HuH-7.5 (cell line): ENCODE data around the gene HPCA.

Source experiments
- DNase-seq: peaks from one replicate; pipeline ENCODE4 v3.0.0; 2011; ENCODE audit warnings: low spot score

HPCA gene

DNA sequence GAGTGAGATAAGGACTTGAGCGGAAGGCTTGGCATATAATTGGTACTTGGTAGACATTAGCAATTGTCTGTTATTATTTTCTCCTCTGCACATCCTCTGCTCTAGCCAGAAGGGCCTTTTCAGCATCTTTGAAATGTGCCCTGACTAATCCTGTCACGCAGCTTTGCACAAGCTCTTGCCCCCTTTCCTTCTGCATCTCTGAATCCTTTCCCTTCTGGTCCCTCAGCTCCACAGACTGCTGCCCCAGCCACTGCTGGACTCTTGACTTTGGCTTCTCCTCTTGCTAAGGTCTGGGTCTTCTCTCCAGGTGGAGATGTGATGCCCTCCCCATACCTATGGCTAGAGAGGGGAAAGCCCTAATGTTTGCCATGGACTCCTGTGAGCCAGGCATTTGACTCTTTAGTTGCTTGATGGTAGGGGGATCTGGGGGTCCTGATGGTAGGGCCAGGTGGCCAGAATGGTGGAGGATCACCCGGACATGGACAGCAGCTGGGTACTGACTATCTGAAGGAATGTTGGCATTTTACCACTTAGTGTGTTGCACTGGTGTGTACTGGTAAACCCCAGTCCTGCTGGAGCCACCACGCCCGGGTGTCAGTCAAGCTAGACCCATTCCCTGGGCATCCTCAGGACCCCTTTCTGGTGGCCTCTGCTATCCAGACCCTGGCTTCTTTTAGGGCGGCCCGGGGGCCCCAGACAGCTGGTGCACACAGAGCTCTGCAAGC lies 4.4 kb downstream of the HPCA start:
- no peak for DNase-seq

DNA sequence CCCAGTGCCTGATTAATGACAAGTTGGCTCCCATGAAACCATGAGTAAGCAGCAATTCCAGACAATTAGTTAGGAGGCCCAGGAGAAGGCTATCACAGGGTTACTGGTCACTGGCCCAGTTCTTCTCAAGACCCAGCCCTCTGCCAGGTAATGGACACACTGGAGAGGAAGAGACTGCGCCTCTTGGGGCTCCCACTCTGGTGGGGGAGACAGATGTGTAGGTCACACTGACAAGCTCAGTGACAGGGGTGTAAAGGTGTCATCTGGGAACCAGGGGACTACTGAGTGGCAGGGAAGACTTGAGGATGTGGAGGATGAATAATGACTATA lies 4.9 kb downstream of the HPCA start:
- no peak for DNase-seq

- no peak for DNase-seq
These were observed 5.3 kb downstream of the HPCA start for GRCh38 chr1:32891630-32892029.

GRCh38 chr1:32892368-32893197 lies 6.3 kb downstream of the HPCA start:
- DNase-seq: no peak

DNA sequence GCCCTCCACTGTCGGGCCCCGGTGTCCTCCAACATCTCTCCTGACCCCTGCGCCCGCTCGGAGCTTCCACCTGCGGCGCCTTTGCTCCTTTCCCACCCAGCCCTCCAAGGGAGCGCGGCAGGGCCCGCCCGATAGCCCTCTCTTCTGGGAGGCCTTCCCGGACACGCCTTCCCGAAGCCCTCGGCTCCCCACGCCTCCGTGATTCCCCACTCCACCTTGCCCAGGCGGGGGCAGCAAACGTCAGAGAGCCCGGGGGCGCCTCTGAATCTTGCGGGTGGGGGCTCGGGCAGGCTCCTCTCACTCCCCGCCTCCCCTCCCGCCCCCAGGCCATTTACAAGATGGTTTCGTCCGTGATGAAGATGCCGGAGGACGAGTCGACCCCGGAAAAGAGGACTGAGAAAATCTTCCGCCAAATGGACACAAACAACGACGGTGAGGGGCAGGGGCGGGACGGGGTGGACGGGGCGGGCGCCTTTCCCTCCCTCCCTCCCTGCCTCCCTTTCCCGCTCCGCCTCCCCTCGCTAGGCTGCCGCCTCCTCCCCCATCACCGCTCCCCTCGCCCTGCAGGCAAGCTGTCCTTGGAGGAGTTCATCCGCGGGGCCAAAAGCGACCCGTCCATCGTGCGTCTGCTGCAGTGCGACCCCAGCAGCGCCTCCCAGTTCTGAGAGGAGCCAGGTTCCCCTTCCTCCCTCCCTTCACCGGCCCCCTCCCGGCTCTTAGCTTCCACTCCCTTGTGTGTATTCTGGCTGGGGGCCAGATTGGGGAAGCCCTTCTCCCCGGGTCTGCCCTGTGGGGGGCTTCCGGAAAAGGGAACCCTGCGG lies 7.1 kb downstream of the HPCA start:
- DNase-seq: no peak

DNA sequence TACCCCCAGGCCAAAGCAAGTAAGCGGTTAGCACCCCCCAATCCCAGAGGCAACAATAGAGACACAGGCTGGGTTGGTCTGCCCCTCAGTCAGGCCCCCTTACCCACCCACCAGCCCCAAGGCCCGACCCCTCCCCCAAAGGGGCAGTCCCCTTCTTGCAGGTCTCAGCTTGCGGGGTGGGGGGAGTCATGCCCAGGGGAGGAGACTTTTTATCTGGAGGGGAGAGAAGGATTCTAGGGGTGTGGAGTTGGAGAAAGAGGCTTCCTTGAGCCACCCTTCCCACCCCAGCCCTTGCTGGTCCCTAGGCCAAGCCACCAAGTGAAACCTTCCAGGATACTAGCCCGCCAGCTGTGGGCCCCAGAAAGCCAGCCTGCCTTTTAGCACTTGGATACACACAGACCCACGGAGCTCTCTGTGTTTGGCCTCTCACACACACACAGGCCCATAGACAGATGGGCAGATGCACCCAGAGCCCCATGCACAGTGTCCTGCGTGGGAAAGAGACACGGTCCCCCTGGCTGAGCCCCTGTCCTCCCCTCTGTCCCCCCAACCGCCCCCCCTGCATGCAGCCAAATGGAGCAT lies 7.8 kb downstream of the HPCA start:
- DNase-seq: no peak

- DNase-seq: peak; percentile 15
These were observed 8.4 kb downstream of the HPCA start for GRCh38 chr1:32894681-32895080.

DNA sequence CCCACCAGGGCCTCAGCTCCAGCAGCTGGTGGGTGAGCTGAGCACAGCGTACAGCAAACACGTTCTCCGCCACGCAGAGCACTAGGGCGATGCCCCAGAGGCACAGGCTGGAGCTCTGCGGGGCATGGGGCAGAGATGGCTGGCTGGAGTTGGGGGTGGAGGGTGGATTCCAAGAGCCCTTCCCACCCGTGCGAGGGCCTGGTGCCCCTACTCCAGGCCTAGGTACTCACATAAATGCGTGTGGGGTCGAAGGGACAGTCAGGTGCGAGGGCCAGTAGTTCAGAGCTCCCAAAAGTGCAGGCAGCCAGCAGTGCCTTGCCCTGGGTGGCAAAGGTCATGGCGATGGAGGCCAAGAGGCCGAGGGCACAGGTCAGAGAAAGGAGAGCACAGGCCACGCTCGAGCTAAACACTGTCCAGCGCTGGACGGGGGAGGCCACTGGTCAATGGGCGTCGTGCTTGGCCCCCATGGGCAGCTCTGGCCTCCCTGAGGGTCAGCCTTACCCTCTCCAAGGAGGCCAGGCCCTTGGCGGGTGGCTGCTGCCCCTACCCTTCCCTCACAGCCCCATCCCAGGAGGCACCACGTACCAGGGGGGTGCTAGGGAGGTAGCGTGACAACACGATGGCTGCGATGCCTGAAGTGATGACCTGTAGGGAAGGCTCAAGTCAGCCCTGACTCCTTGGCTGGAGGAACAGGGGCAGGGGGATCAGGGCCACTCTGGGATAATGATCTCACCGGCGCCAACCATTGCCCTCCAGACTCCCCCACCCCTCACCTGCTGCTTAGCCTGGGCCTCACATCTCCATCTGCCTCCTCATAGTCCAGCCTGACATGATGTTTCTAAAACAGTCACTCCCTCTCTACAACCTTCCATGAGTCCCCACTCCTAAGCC lies 9.3 kb downstream of the HPCA start:
- peak; percentile 4 for DNase-seq

- no peak for DNase-seq
These were observed 10.2 kb downstream of the HPCA start for GRCh38 chr1:32896451-32896850.

- no peak for DNase-seq
These were observed 11.1 kb downstream of the HPCA start for GRCh38 chr1:32897082-32898049.

GRCh38 chr1:32898056-32898455 lies 11.8 kb downstream of the HPCA start:
- no peak for DNase-seq

DNA sequence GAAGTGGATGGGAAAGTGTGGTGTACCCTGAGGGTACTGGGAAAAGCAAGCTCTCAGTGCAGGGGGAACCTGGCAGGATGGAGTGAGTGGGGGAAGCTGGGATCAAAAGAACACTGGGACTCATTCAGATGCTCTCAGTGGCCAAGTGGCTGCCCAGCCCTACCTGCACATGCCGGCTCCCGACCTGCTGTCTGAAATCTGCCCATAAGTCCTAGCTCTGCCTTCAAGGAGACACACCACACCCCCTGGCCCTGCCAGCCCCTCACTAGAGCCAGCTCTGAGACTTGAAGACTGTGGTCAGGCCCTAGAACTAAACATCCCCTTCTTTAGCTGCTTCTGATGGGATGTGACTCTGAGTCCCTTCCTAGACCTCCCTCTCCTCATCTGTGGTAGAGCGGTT lies 12.7 kb downstream of the HPCA start:
- DNase-seq: no peak

DNA sequence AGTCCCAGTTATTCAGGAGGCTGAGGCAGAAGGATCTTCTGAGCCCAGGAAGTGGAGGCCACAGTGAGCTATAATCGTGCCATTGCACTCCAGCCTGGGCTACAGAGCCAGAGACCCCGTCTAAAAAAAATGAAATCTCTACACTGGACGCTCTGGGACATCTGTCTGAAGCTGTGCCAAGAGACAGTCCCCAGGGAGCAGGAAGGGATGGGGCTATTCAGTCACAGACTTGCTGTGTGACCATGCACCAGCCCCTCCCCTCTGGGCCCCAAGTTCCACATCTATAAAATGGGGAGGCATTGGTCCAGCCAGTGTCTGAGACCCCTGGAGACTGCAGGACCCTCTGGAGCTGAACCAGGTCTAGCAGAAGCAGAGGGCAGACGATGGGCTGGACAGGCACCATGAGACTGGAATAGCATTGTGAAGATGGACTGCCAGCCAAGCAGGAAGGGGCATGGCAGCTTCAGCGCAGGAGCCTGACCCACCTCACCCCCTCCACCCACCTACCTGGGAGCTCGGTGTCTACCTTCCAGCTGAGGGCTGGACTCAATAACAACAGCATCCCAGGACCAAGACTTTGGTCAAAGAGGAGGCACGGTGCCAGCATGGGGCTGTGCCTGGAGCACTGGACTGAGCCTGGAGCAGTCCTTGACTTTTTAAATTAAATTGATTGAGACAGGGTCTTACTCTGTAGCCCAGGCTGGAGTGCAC lies 13.4 kb downstream of the HPCA start:
- DNase-seq: no peak

DNA sequence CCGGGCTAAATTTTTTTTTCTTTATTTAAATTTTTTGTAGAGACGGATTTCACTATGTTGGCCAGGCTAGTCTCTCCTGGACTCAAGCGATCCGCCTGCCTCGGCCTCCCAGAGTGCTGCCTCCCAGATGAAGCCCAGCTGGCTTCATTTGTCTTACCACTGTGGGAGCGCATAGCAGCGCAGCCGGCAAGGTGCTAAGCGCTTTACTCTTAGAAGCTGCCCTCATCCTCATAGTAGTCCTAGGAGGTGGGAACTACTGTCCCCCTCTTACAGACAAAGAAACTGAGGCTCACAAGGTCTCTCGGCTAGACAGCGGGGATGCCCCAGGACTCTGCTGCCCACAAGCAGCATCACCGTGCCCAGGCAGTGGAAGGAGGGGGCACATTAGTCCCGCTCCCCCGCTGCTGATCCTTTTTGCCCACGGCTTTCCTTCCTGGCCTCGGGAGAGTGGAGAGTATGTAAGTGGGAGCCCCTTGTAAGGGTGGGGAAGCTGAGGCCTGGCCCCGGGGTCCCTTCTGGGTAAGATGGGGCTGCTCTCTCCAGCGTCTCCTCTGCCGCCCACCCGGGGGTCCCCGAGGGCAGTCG lies 14.2 kb downstream of the HPCA start:
- DNase-seq: no peak

GRCh38 chr1:32900956-32901822 lies 14.9 kb downstream of the HPCA start, which contains the start of gene TMEM54:
Gene TMEM54 (minus strand): TSS chr1:32901389. CDS start chr1:32901238, 151 bp downstream.
- no peak for DNase-seq

DNA sequence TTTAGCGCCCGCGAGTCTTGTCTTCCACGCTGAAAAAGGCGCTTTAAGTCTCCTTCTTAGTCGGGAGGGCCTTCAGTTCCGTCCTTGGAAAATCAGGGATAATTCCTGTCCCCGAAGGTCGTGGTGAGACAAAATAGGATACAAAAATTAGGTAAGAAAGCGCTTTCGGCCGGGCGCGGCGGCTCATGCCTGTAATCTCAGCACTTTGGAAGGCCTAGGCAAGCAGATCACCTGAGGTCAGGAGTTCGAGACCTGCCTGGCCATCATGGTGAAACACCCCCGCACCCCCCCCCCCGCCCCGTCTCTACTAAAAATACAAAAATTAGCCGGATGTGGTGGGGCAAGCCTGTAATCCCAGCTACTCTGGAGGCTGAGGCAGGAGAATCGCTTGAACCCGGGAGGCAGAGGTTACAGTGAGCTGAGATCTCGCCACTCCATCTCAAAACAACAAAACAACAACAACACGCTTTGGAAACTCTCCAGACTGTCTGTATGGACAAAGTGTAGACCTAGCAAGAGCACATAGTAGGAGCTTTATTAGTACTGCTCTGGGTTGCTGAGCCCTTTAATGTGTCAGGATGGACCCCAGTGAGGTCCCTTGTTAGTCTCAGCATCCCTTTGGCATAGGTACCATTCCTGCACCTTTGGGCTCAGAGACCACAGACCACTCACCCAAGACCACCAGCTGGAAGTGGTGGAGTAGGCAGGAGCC lies 15.7 kb downstream of the HPCA start:
- no peak for DNase-seq

DNA sequence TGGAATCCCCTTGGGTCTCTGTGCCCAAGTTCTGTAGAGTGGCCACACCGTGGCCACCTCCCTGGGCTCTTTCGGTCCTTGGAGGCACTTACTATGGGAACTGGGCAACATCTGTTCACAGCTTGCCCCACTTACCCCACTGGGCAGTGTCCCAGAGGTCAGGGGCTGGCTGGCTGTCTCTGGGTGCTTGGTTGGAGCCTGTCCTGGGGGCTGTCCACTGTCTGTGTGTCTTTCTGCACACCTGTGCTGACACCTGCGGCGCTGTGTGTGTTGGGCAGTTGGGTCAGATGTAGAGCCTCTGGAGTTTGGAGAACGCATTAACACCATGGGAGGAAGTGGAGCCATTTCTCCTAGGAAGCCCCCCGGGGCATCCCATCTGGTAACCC lies 16.2 kb downstream of the HPCA start:
- DNase-seq: no peak
